Liver (tissue), 9 donors: ENCODE results near the gene CCDC112. TPM values are rescaled to one million over a fixed set of nuclear protein-coding genes. Genes with fewer than 3 reads are reported as not detected.

Experiments used
- DNase-seq: peaks from one replicate; pipeline ENCODE4 v3.0.0-alpha.2; 2017; ENCODE audit warnings: low spot score
- H3K27ac ChIP-seq, 2 donors: one replicate each; pipeline ENCODE4 v1.7.0; 2013; ENCODE audit warnings: inconsistent platforms in 2 of 2, low read length in 2 of 2, control low read depth in 1 of 2, low read depth in 1 of 2, mild to moderate bottlenecking in 1 of 2
- H3K27me3 ChIP-seq, 4 donors: one replicate each; pipeline versions ENCODE4 v1.6.1 to v1.7.0; 2013; ENCODE audit warnings: low read length in 3 of 4, inconsistent platforms in 1 of 4, mild to moderate bottlenecking in 1 of 4, moderate library complexity in 1 of 4; ENCODE audit not compliant: control insufficient read depth in 4 of 4, insufficient read depth in 4 of 4
- H3K36me3 ChIP-seq, 4 donors: one replicate each; pipeline versions ENCODE4 v1.6.1 to v1.7.0; 2013; ENCODE audit warnings: low read length in 3 of 4, mild to moderate bottlenecking in 3 of 4, low read depth in 1 of 4, moderate library complexity in 1 of 4; ENCODE audit not compliant: control insufficient read depth in 4 of 4, insufficient read depth in 3 of 4
- H3K4me1 ChIP-seq, 4 donors: one replicate each; pipeline versions ENCODE4 v1.6.1 to v1.7.0; 2013; ENCODE audit warnings: low read length in 3 of 4, mild to moderate bottlenecking in 3 of 4, moderate library complexity in 1 of 4; ENCODE audit not compliant: control insufficient read depth in 4 of 4, insufficient read depth in 4 of 4
- H3K4me3 ChIP-seq, 3 donors: one replicate each; pipeline versions ENCODE4 v1.6.1 to v1.7.0; 2013; ENCODE audit warnings: low read length in 3 of 3, control low read depth in 1 of 3, low read depth in 1 of 3, mild to moderate bottlenecking in 1 of 3
- H3K9ac ChIP-seq, 2 donors: one replicate each; pipeline ENCODE4 v1.7.0; 2013; ENCODE audit warnings: low read length in 2 of 2, mild to moderate bottlenecking in 2 of 2, moderate library complexity in 2 of 2, control low read depth in 1 of 2, low read depth in 1 of 2
- H3K9me3 ChIP-seq, 4 donors: one replicate each; pipeline versions ENCODE4 v1.6.1 to v1.7.0; 2013; ENCODE audit warnings: low read length in 3 of 4; ENCODE audit not compliant: control insufficient read depth in 4 of 4
- EGR1 ChIP-seq, 2 donors: IDR thresholded peaks; 2 replicates each; pipeline ENCODE4 v1.6.1; 2016 to 2018; ENCODE audit warnings: antibody characterized with exemption in 2 of 2, low read depth in 2 of 2
- FOXA1 ChIP-seq: IDR thresholded peaks from 2 replicates; pipeline ENCODE4 v1.6.1; 2016; ENCODE audit warnings: antibody characterized with exemption
- FOXA2 ChIP-seq: IDR thresholded peaks from 2 replicates; pipeline ENCODE4 v1.6.1; 2016; ENCODE audit warnings: antibody characterized with exemption
- GABPA ChIP-seq, 2 donors: IDR thresholded peaks in 1 of 2; conservative IDR thresholded peaks in 1 of 2; 2 replicates each; pipeline ENCODE4 v1.6.1; 2016; ENCODE audit warnings: antibody characterized with exemption in 2 of 2, mild to moderate bottlenecking in 1 of 2, moderate library complexity in 1 of 2
- HNF4A ChIP-seq, 2 donors: conservative IDR thresholded peaks; 2 replicates each; pipeline ENCODE4 v1.6.1; 2016; ENCODE audit warnings: antibody characterized with exemption in 2 of 2, mild to moderate bottlenecking in 2 of 2
- HNF4G ChIP-seq: IDR thresholded peaks from 2 replicates; pipeline ENCODE4 v1.6.1; 2016; ENCODE audit warnings: antibody characterized with exemption
- JUND ChIP-seq, 2 donors: IDR thresholded peaks; 2 replicates each; pipeline ENCODE4 v1.6.1; 2016; ENCODE audit warnings: antibody characterized with exemption in 2 of 2
- MAX ChIP-seq: IDR thresholded peaks from 2 replicates; pipeline ENCODE4 v1.6.1; 2016; ENCODE audit warnings: antibody characterized with exemption
- NR2F2 ChIP-seq: IDR thresholded peaks from 2 replicates; pipeline ENCODE4 v1.6.1; 2016; ENCODE audit warnings: antibody characterized with exemption
- RAD21 ChIP-seq, 2 donors: IDR thresholded peaks; 2 replicates each; pipeline ENCODE4 v1.6.1; 2016; ENCODE audit warnings: antibody characterized with exemption in 2 of 2, mild to moderate bottlenecking in 2 of 2
- RXRA ChIP-seq, 2 donors: IDR thresholded peaks; 2 replicates each; pipeline ENCODE4 v1.6.1; 2017 to 2018; ENCODE audit warnings: antibody characterized with exemption in 2 of 2, mild to moderate bottlenecking in 1 of 2
- SP1 ChIP-seq: IDR thresholded peaks from 2 replicates; pipeline ENCODE4 v1.6.1; 2018; ENCODE audit warnings: antibody characterized with exemption, mild to moderate bottlenecking
- TAF1 ChIP-seq: conservative IDR thresholded peaks from 2 replicates; pipeline ENCODE4 v1.6.1; 2016; ENCODE audit warnings: antibody characterized with exemption, mild to moderate bottlenecking
- ZBTB33 ChIP-seq: IDR thresholded peaks from 2 replicates; pipeline ENCODE4 v1.6.1; 2016; ENCODE audit warnings: antibody characterized with exemption
- WGBS: extraction: QIAGEN DNeasy Blood & Tissue Kit; methylation state at CpG from one replicate; pipeline ENCODE4 v1.1.7; 2013; 5-methylcytosine and 5-hydroxymethylcytosine counted together
- polyA plus RNA-seq, 2 donors: library from polyadenylated mRNA; stranded (reverse) in 1 of 2; unstranded in 1 of 2; fragments of 200-250 nt in 1 of 2; fragments of >200 nt in 1 of 2; fragmentation: Nextera tagmentation in 1 of 2; extraction: Ambion mirVana in 1 of 2; gene quantifications; one replicate each; pipeline versions ENCODE4 v1.2.1 to v1.2.3, GENCODE V29; 2013 to 2015
- total RNA-seq, 2 donors: library from RNA; depleted of rRNA; stranded (reverse); fragments of >200 nt; gene quantifications; one replicate each; pipeline ENCODE4 v1.2.3, GENCODE V29; 2014
- TF ChIP-seq, protein P1 (sequence below): IDR thresholded peaks from 2 replicates; pipeline ENCODE4 v1.6.1; 2016; ENCODE audit warnings: antibody characterized with exemption
- TF ChIP-seq, protein P2 (sequence below): fragments of 150-350 bp; IDR thresholded peaks from 2 replicates; pipeline ENCODE4 v1.5.1; 2017; ENCODE audit warnings: improper control_type of control experiment, low read depth, low read length; ENCODE audit not compliant: missing input control
- donor health status: healthy.
- donor health status: healthy.
- donor health status: healthy.
- donor health status: healthy.
- donor health status: healthy.

Gene CCDC112
- total and polyA plus RNA-seq, 4 donors = 0.75 to 1.6 (median 1.1) TPM

DNA sequence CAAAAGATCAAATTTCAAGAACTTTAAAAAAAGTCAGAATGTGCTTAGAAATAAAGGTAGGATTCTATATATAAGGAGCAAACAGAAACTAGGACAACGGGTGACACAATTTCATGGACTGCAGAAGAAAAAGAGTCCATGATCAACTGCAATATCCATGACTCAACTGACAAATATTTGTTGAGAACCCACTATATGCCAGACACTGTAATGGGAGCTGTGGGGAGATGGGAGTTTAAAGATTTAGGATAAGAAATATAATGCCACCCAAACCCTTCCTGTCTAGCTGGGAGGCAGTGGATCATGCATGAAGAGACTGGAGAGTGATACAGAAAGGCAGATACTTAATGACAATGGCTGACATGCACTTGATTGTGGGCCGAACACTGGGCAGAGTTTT is 27.6 kb upstream of the CCDC112 start:
- no peak overlapping the region for H3K4me3 ChIP-seq
- H3K4me1 ChIP-seq = peaks cover 0 to 6% (median 0%) of the 10 kb centered on the region in 4 donors
- 92% methylated on average over 2 of the region's 2 CpGs for WGBS

GRCh38 chr5:115322729-115323128 is 26.3 kb upstream of the CCDC112 start:
- Histone ChIP-seq H3K4me3 (no peak overlapping the region), H3K9me3 (no peaks in the 10 kb centered on the region), H3K36me3 (no peaks in the 10 kb centered on the region), H3K9ac (no peak overlapping the region), H3K4me1 (peaks cover 0 to 6% (median 0%) of the 10 kb centered on the region in 4 donors), H3K27me3 (no peaks in the 10 kb centered on the region), H3K27ac (no peak overlapping the region)
- no peak for TF ChIP-seq EGR1 (IDR thresholded peaks at IDR 0.05; ENCODE audit: low read depth in 2 of 2)
- TF ChIP-seq, protein P1, sequence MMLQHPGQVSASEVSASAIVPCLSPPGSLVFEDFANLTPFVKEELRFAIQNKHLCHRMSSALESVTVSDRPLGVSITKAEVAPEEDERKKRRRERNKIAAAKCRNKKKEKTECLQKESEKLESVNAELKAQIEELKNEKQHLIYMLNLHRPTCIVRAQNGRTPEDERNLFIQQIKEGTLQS = no peak
- no peak for TF ChIP-seq MAX
- no peak for TF ChIP-seq SP1
- TF ChIP-seq FOXA2 = no peak
- TF ChIP-seq NR2F2 = no peak
- TF ChIP-seq RAD21 (IDR thresholded peaks at IDR 0.05) = no peak
- TF ChIP-seq FOXA1 = no peak
- no peak for DNase-seq
- WGBS = 78% methylated on average over 2 of the region's 2 CpGs

More for the DNA sequence above, 27.6 kb upstream of the CCDC112 start:
- Histone ChIP-seq H3K36me3 (no peaks in the 10 kb centered on the region), H3K9me3 (no peaks in the 10 kb centered on the region), H3K27me3 (no peaks in the 10 kb centered on the region), H3K9ac (no peak overlapping the region), H3K27ac (no peak overlapping the region)
- TF ChIP-seq NR2F2 = no peak
- no peak for TF ChIP-seq RAD21 (IDR thresholded peaks at IDR 0.05)
- TF ChIP-seq EGR1 (IDR thresholded peaks at IDR 0.05; ENCODE audit: low read depth in 2 of 2) = no peak
- TF ChIP-seq FOXA2 = no peak
- TF ChIP-seq, protein P1 = no peak
- no peak for TF ChIP-seq RXRA (IDR thresholded peaks at IDR 0.05)
- no peak for TF ChIP-seq HNF4A (conservative IDR thresholded peaks at IDR 0.05)
- TF ChIP-seq GABPA (IDR thresholded peaks at IDR 0.05 in 1 of 2, conservative IDR thresholded peaks at IDR 0.05 in 1 of 2) = no peak
- no peak for TF ChIP-seq FOXA1
- no peak for TF ChIP-seq TAF1
- TF ChIP-seq JUND (IDR thresholded peaks at IDR 0.05) = no peak
- no peak for TF ChIP-seq SP1
- TF ChIP-seq HNF4G = no peak
- TF ChIP-seq, protein P2, sequence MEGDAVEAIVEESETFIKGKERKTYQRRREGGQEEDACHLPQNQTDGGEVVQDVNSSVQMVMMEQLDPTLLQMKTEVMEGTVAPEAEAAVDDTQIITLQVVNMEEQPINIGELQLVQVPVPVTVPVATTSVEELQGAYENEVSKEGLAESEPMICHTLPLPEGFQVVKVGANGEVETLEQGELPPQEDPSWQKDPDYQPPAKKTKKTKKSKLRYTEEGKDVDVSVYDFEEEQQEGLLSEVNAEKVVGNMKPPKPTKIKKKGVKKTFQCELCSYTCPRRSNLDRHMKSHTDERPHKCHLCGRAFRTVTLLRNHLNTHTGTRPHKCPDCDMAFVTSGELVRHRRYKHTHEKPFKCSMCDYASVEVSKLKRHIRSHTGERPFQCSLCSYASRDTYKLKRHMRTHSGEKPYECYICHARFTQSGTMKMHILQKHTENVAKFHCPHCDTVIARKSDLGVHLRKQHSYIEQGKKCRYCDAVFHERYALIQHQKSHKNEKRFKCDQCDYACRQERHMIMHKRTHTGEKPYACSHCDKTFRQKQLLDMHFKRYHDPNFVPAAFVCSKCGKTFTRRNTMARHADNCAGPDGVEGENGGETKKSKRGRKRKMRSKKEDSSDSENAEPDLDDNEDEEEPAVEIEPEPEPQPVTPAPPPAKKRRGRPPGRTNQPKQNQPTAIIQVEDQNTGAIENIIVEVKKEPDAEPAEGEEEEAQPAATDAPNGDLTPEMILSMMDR = no peak
- DNase-seq = no peak

- H3K9ac ChIP-seq = no peak overlapping the region
- H3K36me3 ChIP-seq = no peaks in the 10 kb centered on the region
- no peaks in the 10 kb centered on the region for H3K27me3 ChIP-seq
- H3K27ac ChIP-seq = no peak overlapping the region
- TF ChIP-seq EGR1 (IDR thresholded peaks at IDR 0.05; ENCODE audit: low read depth in 2 of 2) (no peak), MAX (no peak), GABPA (IDR thresholded peaks at IDR 0.05 in 1 of 2, conservative IDR thresholded peaks at IDR 0.05 in 1 of 2) (no peak), HNF4G (no peak), ZBTB33 (no peak), RAD21 (IDR thresholded peaks at IDR 0.05) (no peak)
- TF ChIP-seq, protein P2 = no peak
- WGBS = 97% methylated on average over 3 of the region's 3 CpGs
- peaks cover 0 to 6% (median 0%) of the 10 kb centered on the region in 4 donors for H3K4me1 ChIP-seq
- DNase-seq = no peak
- no peak overlapping the region for H3K4me3 ChIP-seq
- no peaks in the 10 kb centered on the region for H3K9me3 ChIP-seq
Observed at GRCh38 chr5:115321309-115321708, 24.9 kb upstream of the CCDC112 start.
